ENCODE results near the gene CSNK2A1. TPM values are rescaled to one million over a fixed set of nuclear protein-coding genes. Genes with fewer than 3 reads are reported as not detected.
A peak's percentile ranks its signal among the peaks of the same experiment; 100 is the strongest.

The CSNK2A1 gene
- total and polyA plus RNA-seq, 4 donors = 17.0 to 60.3 (median 39.7) TPM

- TF ChIP-seq HNF4A (conservative IDR thresholded peaks at IDR 0.05) (peak; percentile 78), CTCF (IDR thresholded peaks at IDR 0.05; ENCODE audit: low read depth, low read length, missing input control) (no peak), ZBTB33 (IDR thresholded peaks at IDR 0.05) (no peak), RXRA (IDR thresholded peaks at IDR 0.05) (peak; percentile 78), HNF4G (IDR thresholded peaks at IDR 0.05) (peak; percentile 16), SP1 (IDR thresholded peaks at IDR 0.05) (peak; percentile 19)
- DNase-seq (ENCODE audit: low spot score) = no peak
- Histone ChIP-seq H3K27me3 (ENCODE audit: control insufficient read depth in 4 of 4, insufficient read depth in 4 of 4, low read length in 3 of 4) (no peaks in the 10 kb centered on the region), H3K4me3 (ENCODE audit: low read depth in 1 of 3, low read length in 3 of 3) (no peak overlapping the region), H3K9me3 (ENCODE audit: control insufficient read depth in 4 of 4, low read length in 3 of 4) (no peaks in the 10 kb centered on the region), H3K36me3 (ENCODE audit: control insufficient read depth in 4 of 4, insufficient read depth in 3 of 4, low read depth in 1 of 4, low read length in 3 of 4) (peaks cover 0 to 4% (median 3%) of the 10 kb centered on the region in 4 donors), H3K9ac (ENCODE audit: low read depth in 1 of 2, low read length in 2 of 2) (no peak overlapping the region), H3K4me1 (ENCODE audit: control insufficient read depth in 4 of 4, insufficient read depth in 4 of 4, low read length in 3 of 4) (peaks cover 7 to 30% (median 25%) of the 10 kb centered on the region in 4 donors), H3K27ac (ENCODE audit: low read depth in 1 of 2, low read length in 2 of 2) (no peak overlapping the region)
- WGBS = 42% methylated on average over 2 of the region's 2 CpGs
Measured at GRCh38 chr20:527571-527886, 16.1 kb downstream of the CSNK2A1 start.

- Histone ChIP-seq H3K4me3 (ENCODE audit: low read depth in 1 of 3, low read length in 3 of 3) (no peak overlapping the region), H3K4me1 (ENCODE audit: control insufficient read depth in 4 of 4, insufficient read depth in 4 of 4, low read length in 3 of 4) (peaks cover 0 to 2% (median 0%) of the 10 kb centered on the region in 4 donors), H3K9ac (ENCODE audit: low read depth in 1 of 2, low read length in 2 of 2) (no peak overlapping the region), H3K36me3 (ENCODE audit: control insufficient read depth in 4 of 4, insufficient read depth in 3 of 4, low read depth in 1 of 4, low read length in 3 of 4) (peaks cover 0 to 10% (median 5%) of the 10 kb centered on the region in 4 donors), H3K9me3 (ENCODE audit: control insufficient read depth in 4 of 4, low read length in 3 of 4) (no peaks in the 10 kb centered on the region), H3K27ac (ENCODE audit: low read depth in 1 of 2, low read length in 2 of 2) (no peak overlapping the region), H3K27me3 (ENCODE audit: control insufficient read depth in 4 of 4, insufficient read depth in 4 of 4, low read length in 3 of 4) (no peaks in the 10 kb centered on the region)
- WGBS = 98% methylated on average over 4 of the region's 4 CpGs
- DNase-seq (ENCODE audit: low spot score) = no peak
- TF ChIP-seq FOXA1 (IDR thresholded peaks at IDR 0.05) = no peak
- TF ChIP-seq ZBTB33 (IDR thresholded peaks at IDR 0.05) = no peak
- TF ChIP-seq JUND (IDR thresholded peaks at IDR 0.05) = no peak
- no peak for TF ChIP-seq REST (IDR thresholded peaks at IDR 0.05)
- no peak for TF ChIP-seq RAD21 (IDR thresholded peaks at IDR 0.05)
- no peak for TF ChIP-seq ATF3 (IDR thresholded peaks at IDR 0.05)
Measured at GRCh38 chr20:521860-522259, 21.7 kb downstream of the CSNK2A1 start.
